HG02885 (cell line): ENCODE data around the gene ZC3H14.

Experiments used
- ATAC-seq: cut with Tn5 transposase; IDR thresholded peaks from one replicate; pipeline ENCODE4 v1.9.1; 2021; ENCODE audit warnings: mild to moderate bottlenecking; ENCODE audit not compliant: unreplicated experiment, poor library complexity

ZC3H14 gene

GRCh38 chr14:88668448-88669116, 105.7 kb downstream of the ZC3H14 start:
- peak; percentile 76 for ATAC-seq

GRCh38 chr14:88669346-88669745, 106.5 kb downstream of the ZC3H14 start:
- ATAC-seq: no peak
